Measurements from ENCODE around the gene BHMT. TPM values are rescaled to one million over a fixed set of nuclear protein-coding genes. Genes with fewer than 3 reads are reported as not detected.

BHMT gene
- total and polyA plus RNA-seq, 2 of the 4 experiments (the other 2 are of a cell fraction) = not detected

GRCh38 chr5:79088507-79088906 is 23.1 kb upstream of the BHMT start:
- Histone ChIP-seq H3K4me1 (ENCODE audit: control insufficient read depth, insufficient read depth, low read length) (no peaks in the 10 kb centered on the region), H3K36me3 (ENCODE audit: control insufficient read depth, insufficient read depth, low read length) (no peaks in the 10 kb centered on the region), H2AK9ac (replicated peaks; ENCODE audit: low read depth, low read length, poor library complexity) (no peak overlapping the region), H3K23ac (ENCODE audit: low read depth, low read length) (no peak overlapping the region), H3K27ac (ENCODE audit: insufficient read depth, low read length) (no peak overlapping the region), H4K20me1 (ENCODE audit: insufficient read depth, low read length) (no peaks in the 10 kb centered on the region), H3K27me3 (ENCODE audit: control insufficient read depth, insufficient read depth, low read length) (peaks cover 6% of the 10 kb centered on the region; the same call in 1 of the 2 replicates), H3K14ac (replicated peaks; ENCODE audit: low read depth, low read length) (no peak overlapping the region), H2BK20ac (ENCODE audit: low read depth, low read length) (no peak overlapping the region), H4K91ac (ENCODE audit: insufficient read depth, low read depth, low read length) (no peak overlapping the region), H2AFZ (replicated peaks; ENCODE audit: low read length, poor library complexity) (no peak overlapping the region), H3K56ac (ENCODE audit: extremely low read depth, insufficient read depth, low read length) (no peak overlapping the region), H3K79me1 (ENCODE audit: low read depth in 1 of 2, low read length in 2 of 2) (no peaks in the 10 kb centered on the region), H4K5ac (ENCODE audit: low read depth, low read length) (no peak overlapping the region), H2BK5ac (ENCODE audit: low read depth, low read length, poor library complexity, severe bottlenecking) (no peak overlapping the region), H3K4me2 (ENCODE audit: low read depth, low read length) (no peak overlapping the region), H3K9me3 (ENCODE audit: control insufficient read depth, insufficient read depth, low read length) (no peaks in the 10 kb centered on the region), H3K18ac (ENCODE audit: low read depth, low read length) (no peak overlapping the region), H3K9me1 (ENCODE audit: insufficient read depth, low read length) (no peaks in the 10 kb centered on the region), H2BK120ac (ENCODE audit: low read depth, low read length) (no peak overlapping the region), H3K4ac (ENCODE audit: low read depth, low read length) (no peak overlapping the region), H3K4me3 (ENCODE audit: insufficient read depth, low read depth, low read length) (no peak overlapping the region), H4K8ac (ENCODE audit: low read depth in 2 of 2, low read length in 2 of 2) (no peak overlapping the region), H2AK5ac (ENCODE audit: low read depth, low read length) (no peak overlapping the region), H3K9ac (ENCODE audit: low read depth, low read length) (no peak overlapping the region), H2BK15ac (ENCODE audit: low read depth, low read length) (no peak overlapping the region)
- in situ Hi-C loops (cut with MboI; ENCODE audit: low sequenced_read_pairs) (no loop called here), intact Hi-C loops (cut with micrococcal nuclease) (no loop called here), dilution Hi-C loops (cut with HindIII; ENCODE audit: low sequenced_read_pairs, unreplicated experiment) (no loop called here)
- CTCF ChIA-PET = no interaction called here
- DNase-seq (no peak), ATAC-seq (ENCODE audit: low read depth) (no peak)
- no peak for TF ChIP-seq FOS (IDR thresholded peaks at IDR 0.05; ENCODE audit: low read depth, low read length)
- no peak for TF ChIP-seq CHD1 (IDR thresholded peaks at IDR 0.05; ENCODE audit: low read depth, low read length)
- no peak for TF ChIP-seq NFE2L2 (IDR thresholded peaks at IDR 0.05; ENCODE audit: low read depth, low read length)
- BruUV-seq (replicated peaks) = no TSS peak
- no CpG with 5 or more reads among the region's 4 CpGs for WGBS, 2 experiments (ENCODE audit: extremely low coverage in 2 of 2, insufficient read length in 1 of 2)
- POLR2A ChIA-PET (ENCODE audit: unreplicated experiment) = no interaction called here

Measured in IMR-90 (cell line).